ENCODE results near the gene GGTA1. TPM values are rescaled to one million over a fixed set of nuclear protein-coding genes. Genes with fewer than 3 reads are reported as not detected.

GGTA1 gene
- under 0.01 TPM in 1 of 2 replicates, not detected in the other for total RNA-seq

GRCh38 chr9:121499427-121500164 lies at the start of gene GGTA1:
Gene GGTA1 (minus strand): TSS chr9:121499844. CDS start chr9:121467922, 31,922 bp downstream.

Other genes starting within 250 kb of the GGTA1 start
- gene GSN, start 231.7 kb downstream of the GGTA1 start, total RNA-seq, result 529 and 658 TPM in 2 replicates
- 157 and 536 TPM in 2 replicates for gene STOM, start 129.6 kb downstream of the GGTA1 start, total RNA-seq
- 19.8 and 21.7 TPM in 2 replicates for gene DAB2IP, start 151.8 kb upstream of the GGTA1 start, total RNA-seq

Measured in tracheal epithelial cell (primary cell).